Thyroid gland (tissue), 4 donors: ENCODE measurements around the gene TMEM74B. TPM values are rescaled to one million over a fixed set of nuclear protein-coding genes. Genes with fewer than 3 reads are reported as not detected.

Experiments used
- DNase-seq, 2 donors: peaks; one replicate each; pipeline ENCODE4 v3.0.0-alpha.2; 2019
- H3K27ac ChIP-seq, 3 donors: fragments of 200-600 bp; sonication (generic); 1 replicate in 2 of 3; 2 replicates in 1 of 3; pipeline ENCODE4 v1.5.1; 2016 to 2019; ENCODE audit warnings: mild to moderate bottlenecking in 1 of 3, moderate library complexity in 1 of 3
- H3K27me3 ChIP-seq: fragments of 200-600 bp; sonication (generic); one replicate; pipeline ENCODE4 v1.5.1; 2019
- H3K36me3 ChIP-seq, 2 donors: fragments of 200-600 bp; sonication (generic); one replicate each; pipeline ENCODE4 v1.5.1; 2016 to 2019
- H3K4me1 ChIP-seq, 2 donors: fragments of 200-600 bp; sonication (generic); one replicate each; pipeline ENCODE4 v1.5.1; 2017 to 2019
- H3K4me3 ChIP-seq, 3 donors: fragments of 200-600 bp; sonication (generic); replicated peaks in 1 of 3; 1 replicate in 2 of 3; 2 replicates in 1 of 3; pipeline ENCODE4 v1.5.1; 2016; ENCODE audit warnings: mild to moderate bottlenecking in 1 of 3
- H3K9me3 ChIP-seq: fragments of 200-600 bp; sonication (generic); one replicate; pipeline ENCODE4 v1.5.1; 2017
- CTCF ChIP-seq, 6 experiments: fragments of 200-600 bp in 3 of 6; fragments of 450-650 bp in 3 of 6; sonication (generic) in 3 of 6; IDR thresholded peaks; one replicate each; pipeline ENCODE4 v1.5.1; 2016 to 2019; ENCODE audit warnings: antibody characterized with exemption in 6 of 6, mild to moderate bottlenecking in 2 of 6, inconsistent platforms in 1 of 6, moderate library complexity in 1 of 6
- POLR2A ChIP-seq, 2 donors: fragments of 450-650 bp; IDR thresholded peaks; one replicate each; pipeline ENCODE4 v1.6.1; 2017; ENCODE audit warnings: antibody characterized with exemption in 2 of 2, mild to moderate bottlenecking in 2 of 2, moderate library complexity in 1 of 2
- WGBS, 2 donors: methylation state at CpG; one replicate each; pipeline ENCODE4 v1.1.5; 2017; 5-methylcytosine and 5-hydroxymethylcytosine counted together
- intact Hi-C: fragments of 100-400 bp; cut with DNase I; formaldehyde crosslinking; loops from one replicate; pipeline ENCODE4 v1.15.1; 2023
- total RNA-seq, 4 donors: library from RNA; depleted of rRNA; stranded (reverse); fragments of >200 nt; gene quantifications; one replicate each; pipeline ENCODE4 v1.2.3, GENCODE V29; 2016

TMEM74B gene
- total RNA-seq, 4 donors from 2014 or later: 0.63 to 2.7 (median 1.8) TPM

- 65 to 67% methylated on average over 1 of the region's 1 CpG for WGBS, 2 donors
- H3K4me3 ChIP-seq: no peak overlapping the region
Measured at GRCh38 chr20:1189827-1190226, 5.0 kb upstream of the TMEM74B start.

GRCh38 chr20:1188347-1188746 is 3.6 kb upstream of the TMEM74B start:
- no peaks in the 10 kb centered on the region for H3K36me3 ChIP-seq
- H3K9me3 ChIP-seq: no peaks in the 10 kb centered on the region
- no peak for DNase-seq
- WGBS, 2 donors: 94 to 96% methylated on average over 1 of the region's 1 CpG
- no peak overlapping the region for H3K4me3 ChIP-seq
- TF ChIP-seq POLR2A (IDR thresholded peaks at IDR 0.05) (no peak), CTCF (IDR thresholded peaks at IDR 0.05) (no peak)
- H3K27ac ChIP-seq: no peak overlapping the region
- no peaks in the 10 kb centered on the region for H3K27me3 ChIP-seq
- intact Hi-C loops: no loop called here
- peaks cover 0 to 13% of the 10 kb centered on the region in 2 donors for H3K4me1 ChIP-seq

More at GRCh38 chr20:1189827-1190226, 5.0 kb upstream of the TMEM74B start:
- TF ChIP-seq POLR2A (IDR thresholded peaks at IDR 0.05) (no peak), CTCF (IDR thresholded peaks at IDR 0.05) (no peak)
- DNase-seq: no peak
- no peaks in the 10 kb centered on the region for H3K27me3 ChIP-seq
- intact Hi-C loops: no loop called here
- no peak overlapping the region for H3K27ac ChIP-seq
- H3K9me3 ChIP-seq: no peaks in the 10 kb centered on the region
- H3K4me1 ChIP-seq: peaks cover 0 to 7% of the 10 kb centered on the region in 2 donors
- no peaks in the 10 kb centered on the region for H3K36me3 ChIP-seq

GRCh38 chr20:1187605-1188171 is 2.9 kb upstream of the TMEM74B start:
- Histone ChIP-seq H3K27ac (no peak overlapping the region), H3K27me3 (no peaks in the 10 kb centered on the region), H3K4me1 (peaks cover 0 to 13% of the 10 kb centered on the region in 2 donors), H3K36me3 (no peaks in the 10 kb centered on the region), H3K4me3 (no peak overlapping the region), H3K9me3 (no peaks in the 10 kb centered on the region)
- intact Hi-C loops: no loop called here
- DNase-seq: no peak
- 71 to 79% methylated on average over 4 of the region's 4 CpGs for WGBS, 2 donors
- no peak for TF ChIP-seq CTCF (IDR thresholded peaks at IDR 0.05)
- no peak for TF ChIP-seq POLR2A (IDR thresholded peaks at IDR 0.05)

- intact Hi-C loops: no loop called here
- DNase-seq: no peak
- Histone ChIP-seq H3K27ac (no peak overlapping the region), H3K9me3 (no peaks in the 10 kb centered on the region), H3K27me3 (no peaks in the 10 kb centered on the region), H3K4me3 (no peak overlapping the region), H3K4me1 (peaks cover 0 to 13% of the 10 kb centered on the region in 2 donors), H3K36me3 (no peaks in the 10 kb centered on the region)
- 74% methylated on average over 13 of the region's 13 CpGs for whole genome bisulfite sequencing, 2 donors
- TF ChIP-seq POLR2A (IDR thresholded peaks at IDR 0.05) (no peak), CTCF (IDR thresholded peaks at IDR 0.05) (no peak)
Measured at GRCh38 chr20:1186367-1186991, 1.7 kb upstream of the TMEM74B start.

- intact Hi-C loops: no loop called here
- Histone ChIP-seq H3K9me3 (no peaks in the 10 kb centered on the region), H3K4me3 (peak overlapping the region in 1 of 3 donors; percentile 43), H3K27me3 (no peaks in the 10 kb centered on the region), H3K36me3 (no peaks in the 10 kb centered on the region), H3K4me1 (peaks cover 0 to 13% of the 10 kb centered on the region in 2 donors), H3K27ac (no peak overlapping the region)
- DNase-seq: peak; percentile 33 to 40
- TF ChIP-seq POLR2A (IDR thresholded peaks at IDR 0.05) (no peak), CTCF (IDR thresholded peaks at IDR 0.05) (peak in 4 of 6 experiments; percentile 15 to 61 (median 26))
- WGBS, 2 donors: 16 to 17% methylated on average over 9 to 13 of the region's 20 CpGs
Measured at GRCh38 chr20:1185790-1186334, 1.1 kb upstream of the TMEM74B start.
